Measurements from ENCODE around the gene RHAG. TPM values are rescaled to one million over a fixed set of nuclear protein-coding genes. Genes with fewer than 3 reads are reported as not detected.

The RHAG gene
- total and polyA plus RNA-seq, 9 donors = 0.20 to 1.5 (median 0.96) TPM

DNA sequence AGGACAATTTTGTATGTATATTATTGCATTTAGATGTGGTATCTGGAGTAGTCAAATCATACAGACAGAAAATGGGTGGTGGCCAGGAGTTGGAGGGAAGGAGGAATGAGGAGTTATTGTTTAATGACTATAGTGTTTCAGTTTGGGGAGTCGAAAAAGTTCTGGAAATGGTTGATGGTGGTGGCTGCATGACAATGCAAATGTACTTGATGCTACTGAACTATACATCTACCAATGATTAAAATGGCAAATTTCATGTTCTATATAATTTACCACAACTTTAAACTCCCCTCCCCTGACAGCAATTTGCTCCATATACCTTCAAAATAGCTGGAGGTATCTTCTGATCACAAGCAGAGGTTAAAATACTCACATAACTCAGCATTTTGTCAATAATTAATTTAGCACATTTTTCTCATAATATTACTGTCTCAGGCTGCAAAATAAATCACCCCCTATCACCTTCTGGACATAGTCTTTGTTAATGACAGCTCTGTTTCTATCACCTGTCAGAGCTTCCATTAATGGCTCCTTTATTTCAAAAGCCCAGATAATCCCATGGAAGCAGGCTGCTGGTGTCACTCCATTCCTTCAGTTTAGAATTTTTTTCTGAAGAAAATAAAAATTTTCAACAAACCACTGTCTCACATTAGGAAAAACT lies 25.7 kb upstream of the RHAG start:
- no peak for DNase-seq
- no peaks in the 10 kb centered on the region for H3K36me3 ChIP-seq (ENCODE audit: control insufficient read depth, insufficient read depth, low read length)
- WGBS (ENCODE audit: insufficient coverage) = no CpG with 5 or more reads among the region's 1 CpG
- H3K9me3 ChIP-seq (replicated peaks; ENCODE audit: control insufficient read depth, low read depth, low read length) = no peaks in the 10 kb centered on the region
- no peak overlapping the region for H3K27ac ChIP-seq (ENCODE audit: low read length)
- H3K27me3 ChIP-seq (ENCODE audit: control insufficient read depth, insufficient read depth, low read length) = no peaks in the 10 kb centered on the region
- H3K4me1 ChIP-seq (ENCODE audit: control insufficient read depth, insufficient read depth, low read length) = no peaks in the 10 kb centered on the region
- H3K4me3 ChIP-seq (ENCODE audit: low read length) = no peak overlapping the region

DNA sequence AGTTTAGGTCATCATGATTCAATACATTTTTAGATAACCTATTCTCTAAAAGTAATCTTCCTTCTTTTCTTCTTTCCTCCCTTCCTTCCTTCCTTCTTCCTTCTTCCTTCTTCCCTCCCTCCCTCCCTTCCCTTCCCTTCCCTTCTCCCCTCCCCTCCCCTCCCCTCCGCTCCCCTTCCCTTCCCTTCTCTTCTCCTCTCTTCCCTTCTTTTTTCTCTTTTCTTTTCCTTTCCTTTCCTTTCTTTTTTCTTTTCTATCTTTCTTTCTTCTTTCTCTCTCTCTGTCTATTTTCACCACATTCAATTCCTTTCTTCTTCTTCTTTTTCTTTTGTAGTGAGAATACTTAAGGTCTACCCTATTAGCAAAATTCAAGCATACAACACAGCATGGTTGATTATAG lies 17.3 kb upstream of the RHAG start:
- Histone ChIP-seq H3K27me3 (ENCODE audit: control insufficient read depth, insufficient read depth, low read length) (no peaks in the 10 kb centered on the region), H3K9me3 (replicated peaks; ENCODE audit: control insufficient read depth, low read depth, low read length) (no peaks in the 10 kb centered on the region), H3K4me3 (ENCODE audit: low read length) (no peak overlapping the region), H3K36me3 (ENCODE audit: control insufficient read depth, insufficient read depth, low read length) (no peaks in the 10 kb centered on the region), H3K27ac (ENCODE audit: low read length) (no peak overlapping the region), H3K4me1 (ENCODE audit: control insufficient read depth, insufficient read depth, low read length) (no peaks in the 10 kb centered on the region)
- WGBS (ENCODE audit: insufficient coverage) = 100% methylated on average over 1 of the region's 1 CpG
- DNase-seq = no peak

DNA sequence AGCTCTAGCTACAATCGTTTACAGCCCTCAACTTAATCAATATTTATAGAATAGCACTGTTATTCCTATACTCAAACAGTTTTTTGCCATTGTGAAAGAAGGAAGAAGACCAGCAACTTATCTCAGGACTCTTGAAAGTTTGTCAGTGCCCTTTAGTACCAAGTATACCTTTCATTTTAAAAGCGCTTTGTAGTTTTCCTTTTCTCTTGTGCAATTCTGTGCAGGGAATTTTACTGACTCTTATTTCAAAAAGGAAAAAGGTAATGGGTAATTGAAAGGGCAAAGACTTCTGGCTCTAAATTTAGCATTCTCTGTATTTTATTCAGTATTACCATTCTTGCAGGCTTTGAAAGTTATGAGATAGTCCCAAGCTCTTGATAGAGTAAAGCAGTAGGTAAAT lies 16.8 kb upstream of the RHAG start:
- no peak for DNase-seq
- Histone ChIP-seq H3K27ac (ENCODE audit: low read length) (no peak overlapping the region), H3K4me1 (ENCODE audit: control insufficient read depth, insufficient read depth, low read length) (no peaks in the 10 kb centered on the region), H3K36me3 (ENCODE audit: control insufficient read depth, insufficient read depth, low read length) (no peaks in the 10 kb centered on the region), H3K4me3 (ENCODE audit: low read length) (no peak overlapping the region), H3K9me3 (replicated peaks; ENCODE audit: control insufficient read depth, low read depth, low read length) (no peaks in the 10 kb centered on the region), H3K27me3 (ENCODE audit: control insufficient read depth, insufficient read depth, low read length) (no peaks in the 10 kb centered on the region)
- WGBS (ENCODE audit: insufficient coverage) = no CpG with 5 or more reads among the region's 2 CpGs

DNA sequence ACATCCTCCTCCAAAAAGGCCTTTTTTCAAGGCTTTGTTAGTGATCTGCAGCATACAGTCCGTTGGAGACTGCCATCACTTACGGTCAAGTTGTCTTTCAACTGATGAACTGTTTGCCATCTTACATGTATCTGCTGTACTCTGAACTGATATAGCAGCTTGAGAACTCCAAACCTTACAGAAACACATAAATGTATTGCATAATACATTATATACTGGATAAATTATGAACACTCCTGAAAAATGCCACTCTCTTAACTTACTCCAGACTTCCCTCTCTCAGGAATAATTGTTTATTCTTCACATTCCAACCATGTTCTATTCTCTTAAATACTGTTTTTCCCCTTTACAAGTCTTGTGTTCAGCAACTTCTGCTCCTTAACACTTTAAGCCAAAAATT lies 14.6 kb upstream of the RHAG start:
- no peaks in the 10 kb centered on the region for H3K27me3 ChIP-seq (ENCODE audit: control insufficient read depth, insufficient read depth, low read length)
- no peaks in the 10 kb centered on the region for H3K4me1 ChIP-seq (ENCODE audit: control insufficient read depth, insufficient read depth, low read length)
- WGBS (ENCODE audit: insufficient coverage) = 80% methylated on average over 2 of the region's 2 CpGs
- no peaks in the 10 kb centered on the region for H3K9me3 ChIP-seq (replicated peaks; ENCODE audit: control insufficient read depth, low read depth, low read length)
- H3K27ac ChIP-seq (ENCODE audit: low read length) = no peak overlapping the region
- no peak for DNase-seq
- H3K36me3 ChIP-seq (ENCODE audit: control insufficient read depth, insufficient read depth, low read length) = no peaks in the 10 kb centered on the region
- no peak overlapping the region for H3K4me3 ChIP-seq (ENCODE audit: low read length)

DNA sequence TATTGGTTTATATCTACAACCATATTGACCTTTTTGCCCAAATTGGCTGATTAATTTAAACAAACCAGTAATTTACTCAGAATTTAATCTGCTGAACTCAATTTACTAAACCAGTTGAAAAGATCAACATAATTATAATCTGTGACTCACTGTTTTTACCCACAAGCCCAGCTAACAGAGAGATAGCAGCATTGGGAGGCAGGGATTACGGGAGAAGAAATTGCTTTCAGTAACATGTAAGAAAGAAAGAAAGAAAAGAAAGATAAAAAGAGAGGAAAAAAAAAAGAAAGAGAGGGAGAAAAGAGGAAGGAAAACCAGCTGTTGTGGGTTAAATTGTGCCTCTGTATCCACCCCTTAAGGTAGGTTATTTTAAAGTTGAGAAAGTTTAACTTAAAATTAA lies 13.3 kb upstream of the RHAG start:
- H3K27ac ChIP-seq (ENCODE audit: low read length) = no peak overlapping the region
- no CpG with 5 or more reads among the region's 1 CpG for WGBS (ENCODE audit: insufficient coverage)
- no peaks in the 10 kb centered on the region for H3K4me1 ChIP-seq (ENCODE audit: control insufficient read depth, insufficient read depth, low read length)
- no peaks in the 10 kb centered on the region for H3K9me3 ChIP-seq (replicated peaks; ENCODE audit: control insufficient read depth, low read depth, low read length)
- DNase-seq = no peak
- no peaks in the 10 kb centered on the region for H3K36me3 ChIP-seq (ENCODE audit: control insufficient read depth, insufficient read depth, low read length)
- no peak overlapping the region for H3K4me3 ChIP-seq (ENCODE audit: low read length)
- H3K27me3 ChIP-seq (ENCODE audit: control insufficient read depth, insufficient read depth, low read length) = no peaks in the 10 kb centered on the region

DNA sequence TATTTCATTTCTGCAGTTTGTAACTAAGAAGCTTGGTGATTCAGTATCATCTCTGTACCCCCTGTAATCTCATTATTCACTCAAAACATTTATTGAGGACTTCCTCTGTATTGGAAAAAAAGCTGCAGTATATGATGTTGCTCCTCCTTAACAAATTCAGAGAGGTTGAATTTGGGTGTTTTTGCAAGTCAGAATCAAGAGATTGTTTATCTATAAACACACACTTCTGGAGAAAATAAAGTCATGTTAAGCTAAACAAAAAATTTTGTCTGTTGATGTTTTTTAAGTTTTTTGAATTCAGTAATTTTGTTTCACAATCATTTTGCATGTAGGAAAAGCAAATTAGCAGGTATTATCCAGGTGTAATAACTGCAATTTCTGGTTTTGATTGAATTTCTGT lies 11.4 kb upstream of the RHAG start:
- DNase-seq = no peak
- H3K9me3 ChIP-seq (replicated peaks; ENCODE audit: control insufficient read depth, low read depth, low read length) = no peaks in the 10 kb centered on the region
- H3K36me3 ChIP-seq (ENCODE audit: control insufficient read depth, insufficient read depth, low read length) = no peaks in the 10 kb centered on the region
- H3K27me3 ChIP-seq (ENCODE audit: control insufficient read depth, insufficient read depth, low read length) = no peaks in the 10 kb centered on the region
- no peak overlapping the region for H3K27ac ChIP-seq (ENCODE audit: low read length)
- H3K4me3 ChIP-seq (ENCODE audit: low read length) = no peak overlapping the region
- H3K4me1 ChIP-seq (ENCODE audit: control insufficient read depth, insufficient read depth, low read length) = no peaks in the 10 kb centered on the region

DNA sequence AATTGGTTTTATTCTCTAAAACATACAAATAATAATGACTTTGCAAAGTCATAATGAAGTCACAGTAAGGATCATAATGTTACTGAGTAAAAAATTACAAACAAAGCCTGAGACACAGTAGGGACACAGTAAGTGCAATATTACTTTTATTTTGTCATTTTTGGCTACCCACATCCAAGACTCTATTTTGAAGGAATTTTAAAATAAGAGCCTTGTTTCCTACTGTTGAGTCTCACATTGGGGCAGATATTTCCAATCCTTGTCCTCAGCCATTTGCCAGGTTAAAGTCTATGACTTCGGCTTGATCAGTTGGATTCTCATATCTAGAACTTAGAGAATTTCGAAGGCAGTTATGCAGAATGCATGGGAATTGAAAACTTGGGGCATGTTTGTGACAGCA lies 10.8 kb upstream of the RHAG start:
- no peaks in the 10 kb centered on the region for H3K27me3 ChIP-seq (ENCODE audit: control insufficient read depth, insufficient read depth, low read length)
- H3K27ac ChIP-seq (ENCODE audit: low read length) = no peak overlapping the region
- H3K9me3 ChIP-seq (replicated peaks; ENCODE audit: control insufficient read depth, low read depth, low read length) = no peaks in the 10 kb centered on the region
- no CpG with 5 or more reads among the region's 2 CpGs for WGBS (ENCODE audit: insufficient coverage)
- H3K36me3 ChIP-seq (ENCODE audit: control insufficient read depth, insufficient read depth, low read length) = no peaks in the 10 kb centered on the region
- H3K4me1 ChIP-seq (ENCODE audit: control insufficient read depth, insufficient read depth, low read length) = no peaks in the 10 kb centered on the region
- H3K4me3 ChIP-seq (ENCODE audit: low read length) = no peak overlapping the region
- DNase-seq = no peak

DNA sequence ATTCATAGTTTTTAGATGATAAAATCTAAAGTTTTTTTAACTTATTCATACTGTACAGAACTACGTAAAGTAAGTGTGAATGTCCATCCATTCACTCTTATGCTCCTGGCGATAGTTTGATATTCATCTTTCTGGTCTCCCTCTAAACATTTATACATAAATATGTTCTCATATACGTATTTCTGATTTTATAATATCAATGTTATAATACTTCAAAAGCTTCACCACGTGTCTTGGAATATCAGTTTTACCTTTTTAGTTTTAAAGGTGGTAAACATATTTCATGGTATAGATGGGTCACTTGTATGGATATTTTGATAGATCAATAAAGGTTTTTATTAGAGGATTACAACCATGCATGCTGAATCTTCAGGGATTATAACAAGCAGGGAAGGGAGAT lies 10.3 kb upstream of the RHAG start:
- no CpG with 5 or more reads among the region's 4 CpGs for WGBS (ENCODE audit: insufficient coverage)
- no peaks in the 10 kb centered on the region for H3K4me1 ChIP-seq (ENCODE audit: control insufficient read depth, insufficient read depth, low read length)

DNA sequence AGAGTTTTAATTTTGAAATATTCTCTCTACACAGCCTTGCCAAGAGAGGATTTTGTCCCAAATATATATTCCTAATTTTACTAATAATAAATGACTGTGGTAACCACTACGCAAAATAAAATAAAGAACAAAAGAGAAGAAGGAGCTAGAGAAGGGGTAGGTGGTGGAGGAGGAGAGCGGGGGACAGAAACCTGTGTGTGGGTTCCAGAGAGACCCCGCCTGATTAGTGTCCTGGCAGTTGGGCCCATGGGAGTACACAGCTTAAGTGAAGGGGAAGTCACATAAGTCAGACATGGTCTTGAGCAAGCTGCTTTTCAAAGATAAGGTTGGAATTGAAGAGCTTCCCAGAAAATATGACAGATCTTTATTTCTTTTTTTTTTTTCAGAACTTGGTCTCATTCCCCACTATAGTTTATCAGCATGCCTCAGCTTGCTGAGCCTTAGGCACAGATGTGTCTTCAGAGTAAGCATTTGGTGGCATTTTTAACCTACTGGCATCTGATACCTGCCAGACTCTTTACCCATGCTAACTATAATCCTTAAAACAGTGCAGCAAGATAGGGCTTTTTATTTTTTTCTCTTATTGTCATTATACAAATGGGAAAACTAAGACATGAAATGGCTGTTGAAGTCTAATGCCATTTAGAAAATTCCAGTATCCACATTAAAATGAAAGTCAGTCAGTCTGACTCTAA lies 9.6 kb upstream of the RHAG start:
- Histone ChIP-seq H3K36me3 (ENCODE audit: control insufficient read depth, insufficient read depth, low read length) (no peaks in the 10 kb centered on the region), H3K4me3 (ENCODE audit: low read length) (no peak overlapping the region), H3K9me3 (replicated peaks; ENCODE audit: control insufficient read depth, low read depth, low read length) (no peaks in the 10 kb centered on the region), H3K4me1 (ENCODE audit: control insufficient read depth, insufficient read depth, low read length) (no peaks in the 10 kb centered on the region), H3K27ac (ENCODE audit: low read length) (no peak overlapping the region), H3K27me3 (ENCODE audit: control insufficient read depth, insufficient read depth, low read length) (no peaks in the 10 kb centered on the region)
- peak; percentile 1 for DNase-seq
- 80% methylated on average over 2 of the region's 3 CpGs for WGBS (ENCODE audit: insufficient coverage)

More for the DNA sequence above, 10.3 kb upstream of the RHAG start:
- H3K27ac ChIP-seq (ENCODE audit: low read length) = no peak overlapping the region
- no peaks in the 10 kb centered on the region for H3K36me3 ChIP-seq (ENCODE audit: control insufficient read depth, insufficient read depth, low read length)
- no peaks in the 10 kb centered on the region for H3K27me3 ChIP-seq (ENCODE audit: control insufficient read depth, insufficient read depth, low read length)
- H3K4me3 ChIP-seq (ENCODE audit: low read length) = no peak overlapping the region
- H3K9me3 ChIP-seq (replicated peaks; ENCODE audit: control insufficient read depth, low read depth, low read length) = no peaks in the 10 kb centered on the region
- no peak for DNase-seq

DNA sequence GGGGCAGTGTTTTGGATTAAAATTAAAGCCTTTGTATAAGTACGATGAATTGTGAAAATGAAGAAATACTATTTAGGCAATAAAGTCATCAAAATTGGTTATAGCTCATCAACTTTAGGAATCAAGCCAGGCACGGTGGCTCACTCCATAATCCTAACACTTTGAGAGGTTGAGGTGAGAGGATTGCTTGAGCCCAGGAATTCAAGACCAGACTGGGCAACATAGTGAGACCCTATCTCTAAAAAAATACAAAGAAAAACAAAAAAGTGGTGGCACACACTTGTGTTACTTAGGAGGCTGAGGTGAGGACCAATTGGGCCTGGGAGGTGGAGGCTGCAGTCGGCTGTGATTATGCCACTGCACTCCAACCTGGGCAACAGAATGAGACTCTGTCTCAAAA lies 8.5 kb upstream of the RHAG start:
- Histone ChIP-seq H3K4me3 (ENCODE audit: low read length) (no peak overlapping the region), H3K9me3 (replicated peaks; ENCODE audit: control insufficient read depth, low read depth, low read length) (no peaks in the 10 kb centered on the region), H3K4me1 (ENCODE audit: control insufficient read depth, insufficient read depth, low read length) (no peaks in the 10 kb centered on the region), H3K36me3 (ENCODE audit: control insufficient read depth, insufficient read depth, low read length) (no peaks in the 10 kb centered on the region), H3K27me3 (ENCODE audit: control insufficient read depth, insufficient read depth, low read length) (no peaks in the 10 kb centered on the region), H3K27ac (ENCODE audit: low read length) (no peak overlapping the region)
- no peak for DNase-seq
- no CpG with 5 or more reads among the region's 3 CpGs for WGBS (ENCODE audit: insufficient coverage)
